BLaER1 treated with 17β-estradiol and CSF1 and Interleukin-3, amounts not matched to agents 10 nM and 100 nM (cell line): ENCODE measurements around the gene DCUN1D5.
"Not testable (repeated sequence)": the region's sequence is repeated elsewhere in the genome, so short reads cannot be mapped to it uniquely, and the experiment has no call there.

ENCODE experiments used
- H3K27ac ChIP-seq, 11 experiments: shearing (Covaris generic); formaldehyde crosslinking; 2 replicates each; pipeline ENCODE4 v1.8.1; 2022
- H3K27me3 ChIP-seq, 11 experiments: shearing (Covaris generic); formaldehyde crosslinking; 2 replicates each; pipeline ENCODE4 v1.8.1; 2022
- H3K36me3 ChIP-seq, 11 experiments: shearing (Covaris generic); formaldehyde crosslinking; 2 replicates each; pipeline ENCODE4 v1.8.1; 2022
- H3K4me1 ChIP-seq, 10 experiments: shearing (Covaris generic); formaldehyde crosslinking; 2 replicates each; pipeline ENCODE4 v1.8.1; 2022
- H3K4me2 ChIP-seq, 11 experiments: shearing (Covaris generic); formaldehyde crosslinking; 2 replicates each; pipeline ENCODE4 v1.8.1; 2022
- H3K4me3 ChIP-seq, 10 experiments: shearing (Covaris generic); formaldehyde crosslinking; 2 replicates each; pipeline ENCODE4 v1.8.1; 2022
- H3K9ac ChIP-seq, 11 experiments: shearing (Covaris generic); formaldehyde crosslinking; 2 replicates each; pipeline ENCODE4 v1.8.1; 2022
- H3K9me3 ChIP-seq, 11 experiments: shearing (Covaris generic); formaldehyde crosslinking; replicated peaks in 1 of 11; 2 replicates each; pipeline ENCODE4 v1.8.1; 2022
- H4K20me1 ChIP-seq, 11 experiments: shearing (Covaris generic); formaldehyde crosslinking; 2 replicates each; pipeline ENCODE4 v1.8.1; 2022
- Cebpa-rat ChIP-seq, 11 experiments: shearing (Covaris generic); IDR thresholded peaks; 2 replicates each; pipeline ENCODE4 v1.8.1; 2022

The DCUN1D5 gene

GRCh38 chr11:103029401-103029800 lies 62.6 kb downstream of the DCUN1D5 start:
- Histone ChIP-seq H3K27ac (no peak overlapping the region), H3K36me3 (no peaks in the 10 kb centered on the region), H3K4me3 (no peak overlapping the region), H4K20me1 (no peaks in the 10 kb centered on the region), H3K9me3 (0 out of 22 replicates have a peak, but pooled peaks cover 0 to 6% (median 0%) of the 10 kb centered on the region in 11 experiments), H3K9ac (no peak overlapping the region), H3K27me3 (no peaks in the 10 kb centered on the region), H3K4me1 (peaks cover 0 to 13% (median 0%) of the 10 kb centered on the region in 10 experiments; a peak in 3 of 20 replicates), H3K4me2 (no peak overlapping the region)
- no peak for TF ChIP-seq Cebpa-rat (IDR thresholded peaks at IDR 0.05)

DNA sequence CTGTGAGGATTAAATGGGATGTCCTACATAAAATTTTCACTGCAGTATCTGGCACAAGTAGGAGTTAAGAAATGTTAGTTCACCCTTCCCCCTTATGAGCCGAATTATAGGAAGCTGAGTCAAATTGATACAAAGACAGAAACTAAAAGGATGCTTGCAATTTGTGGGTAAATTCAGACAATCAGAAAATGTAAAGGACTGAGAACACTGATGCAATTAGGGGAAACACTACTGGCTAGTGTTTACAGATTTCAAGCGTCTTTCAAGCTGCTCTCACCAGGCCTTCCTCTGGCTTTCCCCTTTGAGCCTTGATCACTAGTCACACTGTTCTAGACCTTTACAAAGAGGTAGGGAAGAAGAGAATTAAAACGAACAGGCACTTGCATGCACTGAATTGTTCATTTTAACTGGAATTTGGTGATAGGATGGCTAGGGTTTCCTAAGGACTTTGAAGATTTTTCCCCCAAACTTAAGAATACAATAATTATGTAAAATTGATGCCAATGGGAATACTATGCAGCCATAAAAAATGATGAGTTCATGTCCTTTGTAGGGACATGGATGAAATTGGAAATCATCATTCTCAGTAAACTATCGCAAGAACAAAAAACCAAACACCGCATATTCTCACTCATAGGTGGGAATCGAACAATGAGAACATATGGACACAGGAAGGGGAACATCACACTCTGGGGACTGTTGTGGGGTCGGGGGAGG lies 63.5 kb downstream of the DCUN1D5 start:
- H3K4me1 ChIP-seq = peaks cover 0 to 12% (median 0%) of the 10 kb centered on the region in 10 experiments; a peak in 3 of 20 replicates
- peak overlapping the region in 2 of 11 experiments; percentile 40 to 46; a peak in 2 of 22 replicates for H3K27ac ChIP-seq
- H3K27me3 ChIP-seq, H3K4me3 ChIP-seq, H3K9me3 ChIP-seq, H4K20me1 ChIP-seq, H3K36me3 ChIP-seq, H3K9ac ChIP-seq: not testable (repeated sequence)
- H3K4me2 ChIP-seq = peak overlapping the region in 2 of 11 experiments; percentile 29 to 38; a peak in 2 of 22 replicates

- Histone ChIP-seq H3K9ac (no peak overlapping the region), H3K4me1 (peaks cover 0 to 12% (median 0%) of the 10 kb centered on the region in 10 experiments; a peak in 3 of 20 replicates), H4K20me1 (no peaks in the 10 kb centered on the region), H3K36me3 (no peaks in the 10 kb centered on the region), H3K27ac (no peak overlapping the region), H3K4me2 (no peak overlapping the region), H3K27me3 (no peaks in the 10 kb centered on the region), H3K4me3 (no peak overlapping the region), H3K9me3 (peaks cover 0 to 10% (median 0%) of the 10 kb centered on the region in 11 experiments; a peak in 3 of 22 replicates)
- no peak for TF ChIP-seq Cebpa-rat (IDR thresholded peaks at IDR 0.05)
Observed at GRCh38 chr11:103024086-103024485, 67.9 kb downstream of the DCUN1D5 start.

DNA sequence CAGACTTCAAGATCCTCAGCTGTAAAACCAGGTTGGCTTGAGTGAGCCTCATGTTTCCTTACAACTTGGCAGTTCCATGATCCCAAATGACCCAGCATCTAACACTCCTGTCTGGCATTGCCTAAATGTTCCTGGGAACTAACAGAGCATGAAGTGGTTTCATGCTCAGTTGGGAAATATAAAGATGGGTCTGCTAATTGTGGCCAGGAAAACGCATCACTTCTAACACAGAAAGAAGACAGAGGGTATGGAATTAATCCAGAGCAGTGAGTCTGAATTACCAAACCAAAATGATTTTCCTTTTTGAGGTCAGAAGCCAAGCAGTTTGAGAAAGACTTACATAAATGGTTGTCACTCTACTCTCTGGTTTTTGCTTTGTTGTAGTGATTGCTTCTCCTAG lies 75.9 kb downstream of the DCUN1D5 start:
- Histone ChIP-seq H3K27ac (no peak overlapping the region), H3K27me3 (no peaks in the 10 kb centered on the region), H3K9me3 (peaks cover 0 to 4% (median 0%) of the 10 kb centered on the region in 11 experiments; a peak in 2 of 22 replicates), H3K4me1 (peaks cover 0 to 20% (median 0%) of the 10 kb centered on the region in 10 experiments; a peak in 4 of 20 replicates), H3K4me3 (no peak overlapping the region), H4K20me1 (no peaks in the 10 kb centered on the region), H3K9ac (no peak overlapping the region), H3K4me2 (no peak overlapping the region), H3K36me3 (no peaks in the 10 kb centered on the region)
- TF ChIP-seq Cebpa-rat (IDR thresholded peaks at IDR 0.05) = no peak

DNA sequence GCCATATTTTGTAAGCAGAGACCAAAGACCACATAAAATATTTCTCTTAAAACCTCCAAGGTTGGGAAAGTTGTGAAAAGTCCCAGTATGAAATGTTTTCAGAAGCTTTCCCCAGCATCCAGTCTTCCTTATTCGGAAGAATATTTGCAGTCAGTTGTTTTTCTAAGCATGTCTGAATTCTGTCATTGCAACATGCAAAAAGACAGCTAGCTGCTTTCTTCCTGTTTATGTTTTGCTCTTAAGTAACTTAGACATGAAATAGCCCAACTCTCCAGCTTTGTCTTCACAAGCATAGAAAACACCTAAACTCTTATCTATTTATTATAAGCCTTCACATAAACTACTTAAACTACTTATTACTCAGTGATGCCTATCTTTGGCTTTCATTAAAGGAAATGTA lies 78.5 kb downstream of the DCUN1D5 start:
- H3K4me1 ChIP-seq = peaks cover 0 to 20% (median 0%) of the 10 kb centered on the region in 10 experiments; a peak in 4 of 20 replicates
- H3K4me2 ChIP-seq = peak overlapping the region in 2 of 11 experiments; percentile 35 to 61; a peak in 4 of 22 replicates
- H3K4me3 ChIP-seq = no peak overlapping the region
- H4K20me1 ChIP-seq = no peaks in the 10 kb centered on the region
- peak overlapping the region in 2 of 11 experiments; percentile 29 to 36; a peak in 3 of 22 replicates for H3K27ac ChIP-seq
- H3K9me3 ChIP-seq = peaks cover 7 to 20% (median 14%) of the 10 kb centered on the region in 11 experiments
- no peaks in the 10 kb centered on the region for H3K36me3 ChIP-seq
- TF ChIP-seq Cebpa-rat (IDR thresholded peaks at IDR 0.05) = no peak
- H3K9ac ChIP-seq = no peak overlapping the region
- no peaks in the 10 kb centered on the region for H3K27me3 ChIP-seq
